Endothelial cell (in vitro differentiated cells): ENCODE results near the gene PDCD6IP. TPM values are rescaled to one million over a fixed set of nuclear protein-coding genes. Genes with fewer than 3 reads are reported as not detected.
A peak's percentile ranks its signal among the peaks of the same experiment; 100 is the strongest.

ENCODE experiments used
- DNase-seq: peaks from one replicate; pipeline ENCODE4 v3.0.0; 2021; ENCODE audit warnings: low spot score
- H3K27ac Mint-ChIP-seq: one replicate; pipeline ENCODE4 v1.8.0; 2021; ENCODE audit warnings: mixed read lengths, inconsistent platforms; ENCODE audit not compliant: unreplicated experiment
- H3K27me3 Mint-ChIP-seq: one replicate; pipeline ENCODE4 v1.8.0; 2021; ENCODE audit warnings: mild to moderate bottlenecking, moderate library complexity, mixed read lengths, inconsistent platforms; ENCODE audit not compliant: unreplicated experiment
- H3K36me3 Mint-ChIP-seq: one replicate; pipeline ENCODE4 v1.8.0; 2021; ENCODE audit warnings: mild to moderate bottlenecking, low read depth, mixed read lengths, inconsistent platforms; ENCODE audit not compliant: unreplicated experiment
- H3K4me1 Mint-ChIP-seq: one replicate; pipeline ENCODE4 v1.8.0; 2021; ENCODE audit warnings: mild to moderate bottlenecking, mixed read lengths, inconsistent platforms; ENCODE audit not compliant: unreplicated experiment
- H3K4me3 Mint-ChIP-seq: one replicate; pipeline ENCODE4 v1.8.0; 2021; ENCODE audit warnings: mild to moderate bottlenecking, mixed read lengths, inconsistent platforms; ENCODE audit not compliant: unreplicated experiment
- H3K9me3 Mint-ChIP-seq: one replicate; pipeline ENCODE4 v1.8.0; 2021; ENCODE audit warnings: mixed read lengths, inconsistent platforms; ENCODE audit not compliant: unreplicated experiment
- total RNA-seq: library from RNA; stranded (reverse); fragmentation: NEBNext Ultra II Directional; extraction: Animal tissue kit (Norgen Biotek cat#: 25700); gene quantifications from one replicate; pipeline ENCODE4 v1.2.1, GENCODE V29; 2021; ENCODE audit not compliant: unreplicated experiment
- TF ChIP-seq, protein P1 (sequence below): fragments of 200-600 bp; sonication (generic); IDR thresholded peaks from one replicate; pipeline ENCODE4 v1.5.0; 2021; ENCODE audit warnings: antibody characterized with exemption; ENCODE audit not compliant: unreplicated experiment

The PDCD6IP gene
- total RNA-seq, 1 donor from 2014 or later = 218 TPM

DNA sequence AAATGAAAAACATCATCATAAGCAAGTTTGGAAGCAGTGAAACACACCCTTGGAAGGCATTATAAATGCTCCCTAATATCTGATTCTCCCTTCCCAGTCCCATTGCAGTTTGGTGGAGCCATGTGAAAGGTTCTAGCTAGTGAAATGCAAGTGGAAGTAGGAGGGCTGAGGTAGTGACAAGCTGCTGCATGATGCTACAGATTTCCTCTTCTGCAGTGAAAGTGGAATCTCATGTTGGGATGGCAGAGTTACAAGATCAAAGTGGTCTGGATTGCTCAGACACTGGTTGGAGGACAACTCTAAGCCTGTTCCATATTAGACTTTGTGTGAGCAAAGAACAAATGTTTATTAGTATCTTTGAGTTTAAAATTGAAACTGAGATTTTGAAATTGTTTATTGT, 3.3 kb upstream of the PDCD6IP start:
- Mint-ChIP-seq H3K4me1 (peaks cover 21% of the 10 kb centered on the region), H3K9me3 (no peaks in the 10 kb centered on the region), H3K4me3 (no peak overlapping the region), H3K27me3 (peaks cover 11% of the 10 kb centered on the region), H3K36me3 (peaks cover 11% of the 10 kb centered on the region), H3K27ac (no peak overlapping the region)
- DNase-seq = no peak
- TF ChIP-seq, protein P1, sequence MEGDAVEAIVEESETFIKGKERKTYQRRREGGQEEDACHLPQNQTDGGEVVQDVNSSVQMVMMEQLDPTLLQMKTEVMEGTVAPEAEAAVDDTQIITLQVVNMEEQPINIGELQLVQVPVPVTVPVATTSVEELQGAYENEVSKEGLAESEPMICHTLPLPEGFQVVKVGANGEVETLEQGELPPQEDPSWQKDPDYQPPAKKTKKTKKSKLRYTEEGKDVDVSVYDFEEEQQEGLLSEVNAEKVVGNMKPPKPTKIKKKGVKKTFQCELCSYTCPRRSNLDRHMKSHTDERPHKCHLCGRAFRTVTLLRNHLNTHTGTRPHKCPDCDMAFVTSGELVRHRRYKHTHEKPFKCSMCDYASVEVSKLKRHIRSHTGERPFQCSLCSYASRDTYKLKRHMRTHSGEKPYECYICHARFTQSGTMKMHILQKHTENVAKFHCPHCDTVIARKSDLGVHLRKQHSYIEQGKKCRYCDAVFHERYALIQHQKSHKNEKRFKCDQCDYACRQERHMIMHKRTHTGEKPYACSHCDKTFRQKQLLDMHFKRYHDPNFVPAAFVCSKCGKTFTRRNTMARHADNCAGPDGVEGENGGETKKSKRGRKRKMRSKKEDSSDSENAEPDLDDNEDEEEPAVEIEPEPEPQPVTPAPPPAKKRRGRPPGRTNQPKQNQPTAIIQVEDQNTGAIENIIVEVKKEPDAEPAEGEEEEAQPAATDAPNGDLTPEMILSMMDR = no peak

- TF ChIP-seq, protein P1 = no peak
- peaks cover 11% of the 10 kb centered on the region for H3K36me3 Mint-ChIP-seq
- H3K27ac Mint-ChIP-seq = no peak overlapping the region
- H3K4me1 Mint-ChIP-seq = peaks cover 29% of the 10 kb centered on the region
- DNase-seq = no peak
- peaks cover 10% of the 10 kb centered on the region for H3K27me3 Mint-ChIP-seq
- H3K9me3 Mint-ChIP-seq = no peaks in the 10 kb centered on the region
- no peak overlapping the region for H3K4me3 Mint-ChIP-seq
Measured at GRCh38 chr3:33795856-33796536, 2.4 kb upstream of the PDCD6IP start.

- TF ChIP-seq, protein P1 = no peak
- no peak for DNase-seq
- Mint-ChIP-seq H3K9me3 (no peaks in the 10 kb centered on the region), H3K27me3 (peaks cover 11% of the 10 kb centered on the region), H3K27ac (peak overlapping the region; percentile 92), H3K4me3 (peak overlapping the region; percentile 98), H3K4me1 (peaks cover 31% of the 10 kb centered on the region), H3K36me3 (peaks cover 21% of the 10 kb centered on the region)
Measured at GRCh38 chr3:33798113-33798417, 365 bp upstream of the PDCD6IP start.

DNA sequence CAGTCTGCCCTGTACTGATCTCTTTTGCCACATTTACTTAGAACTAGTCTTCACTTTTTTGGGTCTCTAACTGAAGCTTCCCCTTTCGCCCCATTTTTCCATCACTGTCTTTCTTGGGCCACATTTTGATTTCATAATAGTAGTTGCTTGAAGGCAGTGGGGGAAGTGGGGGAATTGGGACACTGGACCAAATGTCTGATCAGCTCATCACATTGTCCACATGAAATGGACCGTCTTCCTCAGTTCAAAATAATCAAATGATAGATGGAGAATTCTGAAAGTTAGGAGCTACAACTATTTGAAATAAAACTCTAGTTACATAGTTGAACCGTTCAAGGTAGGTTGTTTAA, 747 bp downstream of the PDCD6IP start:
- no peaks in the 10 kb centered on the region for H3K9me3 Mint-ChIP-seq
- peak overlapping the region; percentile 92 for H3K27ac Mint-ChIP-seq
- peaks cover 33% of the 10 kb centered on the region for H3K4me1 Mint-ChIP-seq

GRCh38 chr3:33803252-33803651, 4.8 kb downstream of the PDCD6IP start:
- H3K27ac Mint-ChIP-seq = no peak overlapping the region
- H3K4me1 Mint-ChIP-seq = peaks cover 37% of the 10 kb centered on the region
- H3K4me3 Mint-ChIP-seq = peak overlapping the region; percentile 43
- no peaks in the 10 kb centered on the region for H3K9me3 Mint-ChIP-seq
- TF ChIP-seq, protein P1 = no peak
- peaks cover 8% of the 10 kb centered on the region for H3K27me3 Mint-ChIP-seq
- DNase-seq = no peak
- H3K36me3 Mint-ChIP-seq = peaks cover 38% of the 10 kb centered on the region

More for the DNA sequence above, 747 bp downstream of the PDCD6IP start:
- peaks cover 11% of the 10 kb centered on the region for H3K27me3 Mint-ChIP-seq
- peak overlapping the region; percentile 98 for H3K4me3 Mint-ChIP-seq
- H3K36me3 Mint-ChIP-seq = peaks cover 32% of the 10 kb centered on the region
- DNase-seq = no peak
- TF ChIP-seq, protein P1 = no peak
